Transverse colon (tissue), 4 donors: Measurements from ENCODE around the gene RBBP5.

Experiments
- CTCF ChIP-seq, 5 experiments: fragments of 200-600 bp in 3 of 5; fragments of 450-650 bp in 2 of 5; sonication (generic) in 3 of 5; IDR thresholded peaks; 1 replicate in 2 of 5; 2 replicates in 3 of 5; pipeline ENCODE4 v1.5.1; 2016 to 2017; ENCODE audit warnings: antibody characterized with exemption in 5 of 5, inconsistent platforms in 3 of 5, mild to moderate bottlenecking in 2 of 5, moderate library complexity in 1 of 5
- EP300 ChIP-seq: sonication (generic); formaldehyde crosslinking; IDR thresholded peaks from one replicate; pipeline ENCODE4 v1.6.1; 2017; ENCODE audit warnings: antibody characterized with exemption, low read depth
- POLR2A ChIP-seq: fragments of 450-650 bp; IDR thresholded peaks from one replicate; pipeline ENCODE4 v1.6.1; 2016; ENCODE audit warnings: antibody characterized with exemption, mild to moderate bottlenecking, moderate library complexity
- POLR2AphosphoS5 ChIP-seq, 3 donors: sonication (generic); formaldehyde crosslinking; IDR thresholded peaks; one replicate each; pipeline ENCODE4 v1.6.1; 2016; ENCODE audit warnings: antibody characterized with exemption in 3 of 3

DNA sequence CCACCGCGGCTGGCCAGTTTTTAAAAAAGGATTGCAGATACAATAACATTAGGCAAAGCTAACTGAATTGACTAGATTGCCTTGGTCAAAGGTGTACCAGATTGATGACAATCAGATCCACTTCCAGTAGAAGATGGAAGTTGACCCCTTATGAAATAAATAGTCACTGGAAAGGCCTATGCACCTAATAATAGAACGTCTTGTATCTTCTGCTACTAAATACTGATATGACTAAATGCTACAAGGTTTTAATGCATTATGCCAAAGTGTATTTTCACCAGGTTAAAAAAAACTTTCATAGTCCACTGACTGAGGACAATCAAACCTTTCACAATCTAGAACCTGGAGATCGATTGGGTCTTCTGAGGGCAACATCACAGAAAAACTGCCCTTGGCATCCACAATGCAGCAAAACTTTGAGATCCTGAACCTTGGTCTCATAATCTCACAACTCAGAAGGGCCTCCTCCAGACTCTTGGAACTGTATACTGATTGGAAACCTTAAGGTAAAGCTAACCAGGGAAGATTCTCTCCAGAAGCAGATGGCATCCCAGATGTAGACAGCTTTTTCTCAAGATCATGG, 7.8 kb upstream of the RBBP5 start:
- no peak for TF ChIP-seq CTCF (IDR thresholded peaks at IDR 0.05)
- no peak for TF ChIP-seq POLR2A
- no peak for TF ChIP-seq POLR2AphosphoS5 (IDR thresholded peaks at IDR 0.05)
- no peak for TF ChIP-seq EP300
